Psoas muscle (tissue), 8 donors: ENCODE results near the gene PKD1L1. TPM values are rescaled to one million over a fixed set of nuclear protein-coding genes. Genes with fewer than 3 reads are reported as not detected.
A peak's percentile ranks its signal among the peaks of the same experiment; 100 is the strongest.

ENCODE experiments used
- ATAC-seq, 4 donors: fragments of 200-7000 bp; cut with Tn5 transposase; one replicate each; pipeline ENCODE4 v1.9.1; 2020; ENCODE audit warnings: moderate library complexity in 3 of 4, mild to moderate bottlenecking in 2 of 4
- DNase-seq, 2 donors: peaks; one replicate each; pipeline ENCODE4 v3.0.0-alpha.2; 2020
- H3K27ac ChIP-seq: fragments of 200-600 bp; one replicate; pipeline ENCODE4 v1.8.0; 2022
- H3K27me3 ChIP-seq, 3 donors: fragments of 200-600 bp in 1 of 3; one replicate each; pipeline versions ENCODE4 v1.6.1 to v1.8.0; 2013 to 2022; ENCODE audit warnings: low read length in 2 of 3, mild to moderate bottlenecking in 2 of 3, moderate library complexity in 1 of 3; ENCODE audit not compliant: insufficient read depth in 3 of 3
- H3K36me3 ChIP-seq, 2 donors: fragments of 200-600 bp in 1 of 2; one replicate each; pipeline versions ENCODE4 v1.6.1 to v1.8.0; 2013 to 2022; ENCODE audit warnings: low read depth in 1 of 2, mild to moderate bottlenecking in 1 of 2, moderate library complexity in 1 of 2; ENCODE audit not compliant: insufficient read depth in 1 of 2
- H3K4me1 ChIP-seq: fragments of 200-600 bp; one replicate; pipeline ENCODE4 v1.8.0; 2022
- H3K4me3 ChIP-seq: fragments of 200-600 bp; one replicate; pipeline ENCODE4 v1.8.0; 2022; ENCODE audit warnings: mild to moderate bottlenecking
- H3K9me3 ChIP-seq: fragments of 200-600 bp; one replicate; pipeline ENCODE4 v1.8.0; 2022
- CTCF ChIP-seq: fragments of 200-600 bp; IDR thresholded peaks from one replicate; pipeline ENCODE4 v1.8.0; 2022; ENCODE audit warnings: antibody characterized with exemption
- WGBS, 3 donors: extraction: QIAGEN DNeasy Blood & Tissue Kit; methylation state at CpG; one replicate each; pipeline versions ENCODE4 v1.1.6 to v1.1.7; 2013; 5-methylcytosine and 5-hydroxymethylcytosine counted together
- intact Hi-C, 2 donors: fragments of 100-400 bp; cut with DNase I; formaldehyde crosslinking; loops; one replicate each; pipeline versions ENCODE4 v1.11.0 to v1.14.2; 2022
- polyA plus RNA-seq, 3 donors: library from polyadenylated mRNA; stranded (reverse); fragments of 200-250 nt; gene quantifications; one replicate each; pipeline ENCODE4 v1.2.3, GENCODE V29; 2013
- total RNA-seq, 4 donors: library from RNA; stranded (reverse); fragmentation: NEBNext Ultra II Directional in 2 of 4; extraction: Animal tissue kit (Norgen Biotek cat#: 25700) in 2 of 4; gene quantifications; one replicate each; pipeline versions ENCODE4 v1.2.1 to v1.2.4, GENCODE V29; 2021 to 2023
- donor health status: healthy with polysubstance abuse.
- donor health status: DM: no; HTN: no; CAD: no; lungs with moderate emphysema.
- donor health status: Bipolar disorder and iron deficiency.
- donor health status: healthy.
- donor health status: DM: yes; HTN: yes; CAD: no.
- donor health status: DM: no; HTN: no; CAD: no.
- donor health status: DM: no; HTN: no; CAD: no.
- donor health status: DM: yes; HTN: yes; CAD: no.

The PKD1L1 gene
- total and polyA plus RNA-seq, 7 donors = 0.56 to 1.4 (median 0.79) TPM

- intact Hi-C loops = no loop called here
- H3K27me3 ChIP-seq = no peaks in the 10 kb centered on the region
- no peak for TF ChIP-seq CTCF
- WGBS, 3 donors = 63 to 73% (median 65%) methylated on average over 14 of the region's 14 CpGs
- ATAC-seq (peak; percentile 32 to 76 (median 44)), DNase-seq (peak in 1 of 2 donors; percentile 30)
- no peaks in the 10 kb centered on the region for H3K9me3 ChIP-seq
- H3K4me1 ChIP-seq = no peaks in the 10 kb centered on the region
- no peak overlapping the region for H3K4me3 ChIP-seq
- peak overlapping the region; percentile 70 for H3K27ac ChIP-seq
- peaks cover 0 to 17% of the 10 kb centered on the region in 2 donors for H3K36me3 ChIP-seq
Observed at GRCh38 chr7:47940088-47941013, 7.9 kb downstream of the PKD1L1 start.

GRCh38 chr7:47939425-47940036, 8.7 kb downstream of the PKD1L1 start:
- Histone ChIP-seq H3K36me3 (peaks cover 0 to 21% of the 10 kb centered on the region in 2 donors), H3K27ac (peak overlapping the region; percentile 70), H3K4me1 (no peaks in the 10 kb centered on the region), H3K4me3 (no peak overlapping the region), H3K9me3 (no peaks in the 10 kb centered on the region), H3K27me3 (no peaks in the 10 kb centered on the region)
- no peak for DNase-seq
- intact Hi-C loops = no loop called here
- no peak for ATAC-seq
- 91 to 96% (median 91%) methylated on average over 7 of the region's 7 CpGs for whole genome bisulfite sequencing, 3 donors
- no peak for TF ChIP-seq CTCF

DNA sequence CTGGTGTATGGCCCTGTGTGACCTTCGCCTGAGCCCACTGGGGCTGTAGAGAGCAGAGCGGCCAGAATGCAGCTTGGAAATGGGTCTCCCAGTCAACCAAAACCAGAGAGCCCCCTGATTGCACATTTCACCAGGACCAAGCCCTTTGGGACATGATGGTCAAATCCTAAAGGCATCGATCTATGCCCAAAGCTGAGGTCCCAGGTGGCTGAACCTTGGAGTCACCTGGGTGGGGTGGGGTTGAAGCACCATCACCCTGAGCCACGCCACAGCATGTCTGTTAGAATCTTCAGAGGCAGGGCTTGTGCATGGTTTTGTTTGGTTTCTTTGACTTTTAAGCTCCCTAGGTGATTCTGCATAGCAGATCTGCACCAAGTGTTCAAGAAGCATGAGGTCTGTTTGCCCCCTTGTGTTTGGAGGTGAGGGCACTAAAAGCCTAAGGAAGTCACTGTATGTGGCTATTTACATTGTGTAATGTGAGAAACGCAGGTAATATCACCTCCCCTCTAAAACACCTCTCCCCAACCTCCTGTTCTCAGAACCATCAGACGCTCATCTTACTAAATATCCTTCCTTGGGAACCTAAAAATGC, 9.6 kb downstream of the PKD1L1 start:
- intact Hi-C loops = no loop called here
- no peak for TF ChIP-seq CTCF
- 93 to 97% (median 96%) methylated on average over 6 of the region's 6 CpGs for WGBS, 3 donors
- peaks cover 0 to 21% of the 10 kb centered on the region in 2 donors for H3K36me3 ChIP-seq
- no peak overlapping the region for H3K4me3 ChIP-seq
- no peaks in the 10 kb centered on the region for H3K4me1 ChIP-seq
- DNase-seq = no peak
- no peaks in the 10 kb centered on the region for H3K9me3 ChIP-seq
- H3K27me3 ChIP-seq = no peaks in the 10 kb centered on the region
- H3K27ac ChIP-seq = no peak overlapping the region
- no peak for ATAC-seq

DNA sequence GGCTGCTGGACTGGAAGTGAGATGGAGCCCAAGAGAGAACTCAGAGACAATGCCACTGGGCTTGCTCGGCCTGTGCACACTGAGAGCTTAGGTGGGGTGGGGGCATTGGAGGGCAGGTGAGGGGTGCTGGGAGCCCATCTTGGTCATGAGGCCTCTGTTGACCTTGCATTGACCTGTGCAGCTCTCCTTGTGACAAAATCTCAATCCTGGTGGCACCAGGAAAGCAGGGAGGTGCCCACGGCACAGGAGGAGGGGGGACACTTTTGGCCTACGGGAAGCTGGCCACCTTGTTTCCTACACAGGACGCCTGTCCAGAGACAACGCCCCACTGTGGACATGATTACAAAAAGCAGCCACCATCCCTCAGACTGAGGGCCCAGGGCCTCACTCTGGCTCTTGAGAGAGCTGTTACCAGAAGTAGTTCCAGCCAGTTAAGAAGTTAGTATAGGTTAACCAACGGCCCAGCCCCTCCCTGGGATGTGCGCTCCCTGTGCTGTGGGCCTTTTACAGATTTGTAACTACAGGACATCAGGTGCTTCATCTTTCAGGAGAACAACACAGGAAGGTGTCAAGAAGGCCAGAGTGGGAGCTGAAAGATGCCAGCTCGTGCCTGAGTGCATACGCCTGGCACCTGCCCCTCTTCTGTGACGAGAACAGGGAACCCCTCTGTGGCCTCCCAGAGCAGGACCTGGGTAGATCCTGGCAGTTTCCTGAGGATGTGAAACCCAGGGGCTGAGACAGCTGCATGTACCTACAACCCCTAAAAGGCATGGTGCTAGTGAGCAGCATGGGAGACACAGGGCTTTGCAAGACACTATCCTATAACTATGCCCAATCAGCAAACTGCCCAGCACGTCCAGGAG, 10.3 kb downstream of the PKD1L1 start:
- 86 to 91% (median 90%) methylated on average over 11 of the region's 11 CpGs for WGBS, 3 donors
- intact Hi-C loops = no loop called here
- ATAC-seq = no peak
- Histone ChIP-seq H3K27ac (no peak overlapping the region), H3K4me1 (no peaks in the 10 kb centered on the region), H3K9me3 (no peaks in the 10 kb centered on the region), H3K36me3 (peaks cover 0 to 21% of the 10 kb centered on the region in 2 donors), H3K4me3 (no peak overlapping the region), H3K27me3 (no peaks in the 10 kb centered on the region)
- no peak for TF ChIP-seq CTCF
- no peak for DNase-seq
